ENCODE measurements around the gene ARHGAP24.

GRCh38 chr4:85774000-85774399, 299.1 kb downstream of the ARHGAP24 start:
- TF ChIP-seq SIN3A (IDR thresholded peaks at IDR 0.05; ENCODE audit: borderline replicate concordance, insufficient read depth, low read depth, low read length), result no peak
- no peak for TF ChIP-seq REST (IDR thresholded peaks at IDR 0.05; ENCODE audit: insufficient read depth in 1 of 2, low read depth in 2 of 2, low read length in 1 of 2)
- TF ChIP-seq POLR2AphosphoS5 (IDR thresholded peaks at IDR 0.05; ENCODE audit: low read depth, low read length), result no peak
- TF ChIP-seq CTCF (IDR thresholded peaks at IDR 0.05), result no peak
